HG03175 (cell line): ENCODE results near the gene MT1HL1.
"Not testable (repeated sequence)": the region's sequence is repeated elsewhere in the genome, so short reads cannot be mapped to it uniquely, and the experiment has no call there.

Experiments used
- ATAC-seq: cut with Tn5 transposase; IDR thresholded peaks from one replicate; pipeline ENCODE4 v1.9.1; 2021; ENCODE audit warnings: mild to moderate bottlenecking, moderate library complexity; ENCODE audit not compliant: unreplicated experiment

Gene MT1HL1

DNA sequence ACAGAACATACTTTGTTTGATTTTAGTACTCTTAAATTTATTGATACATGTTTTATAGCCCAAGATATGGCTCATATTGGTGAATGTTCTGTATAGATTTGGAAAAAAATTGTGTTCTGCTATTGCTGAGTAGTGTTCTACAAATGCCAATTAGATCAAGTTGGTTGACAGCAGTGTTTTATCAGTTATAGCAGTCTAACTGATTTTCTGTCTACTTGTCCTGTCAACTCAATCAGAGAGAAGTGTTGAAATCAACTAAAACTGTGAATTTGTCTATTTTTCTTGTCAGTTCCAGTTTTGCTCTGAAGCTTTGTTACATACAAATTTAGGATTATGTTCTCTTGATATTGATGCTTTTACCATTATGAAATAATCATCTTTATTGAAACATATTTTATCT is 14.7 kb upstream of the MT1HL1 start:
- no peak for ATAC-seq

DNA sequence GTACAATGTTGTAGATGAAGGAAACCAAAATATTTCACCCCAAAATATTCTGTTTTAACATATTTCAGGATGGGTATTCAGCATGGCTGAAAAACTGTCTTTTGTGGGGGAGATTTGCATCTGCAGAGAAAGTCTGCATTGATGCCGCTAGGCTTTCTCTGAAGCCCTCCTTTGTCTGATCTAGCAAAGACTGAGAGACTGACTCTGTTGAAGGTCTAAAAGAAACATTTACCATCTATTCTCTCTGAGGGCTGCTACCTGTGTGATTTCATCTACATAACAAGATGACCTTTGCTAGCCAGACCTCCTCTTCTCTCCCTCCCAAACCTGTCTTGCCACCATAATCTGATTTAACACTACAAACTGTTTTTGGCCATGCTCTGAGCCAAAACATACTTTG is 12.4 kb upstream of the MT1HL1 start:
- ATAC-seq: no peak

DNA sequence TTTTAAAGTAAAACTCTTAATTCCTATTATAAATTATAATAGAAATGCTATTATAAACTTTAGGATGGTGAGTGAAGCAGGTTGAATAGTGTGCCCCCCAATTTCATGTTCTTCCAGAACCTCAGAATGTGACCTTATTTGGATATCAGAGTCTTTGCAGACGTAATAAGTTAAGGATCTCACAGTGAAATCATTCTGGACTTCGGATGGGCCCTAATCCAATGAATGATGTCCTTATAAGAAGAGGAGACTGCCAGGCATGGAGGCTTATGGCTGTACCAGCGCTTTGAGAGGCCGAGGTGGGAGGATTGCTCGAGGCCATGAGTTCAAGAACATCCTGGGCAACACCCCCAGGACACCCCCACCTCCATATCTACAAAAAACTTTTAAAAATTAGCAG is 9.4 kb upstream of the MT1HL1 start:
- no peak for ATAC-seq

DNA sequence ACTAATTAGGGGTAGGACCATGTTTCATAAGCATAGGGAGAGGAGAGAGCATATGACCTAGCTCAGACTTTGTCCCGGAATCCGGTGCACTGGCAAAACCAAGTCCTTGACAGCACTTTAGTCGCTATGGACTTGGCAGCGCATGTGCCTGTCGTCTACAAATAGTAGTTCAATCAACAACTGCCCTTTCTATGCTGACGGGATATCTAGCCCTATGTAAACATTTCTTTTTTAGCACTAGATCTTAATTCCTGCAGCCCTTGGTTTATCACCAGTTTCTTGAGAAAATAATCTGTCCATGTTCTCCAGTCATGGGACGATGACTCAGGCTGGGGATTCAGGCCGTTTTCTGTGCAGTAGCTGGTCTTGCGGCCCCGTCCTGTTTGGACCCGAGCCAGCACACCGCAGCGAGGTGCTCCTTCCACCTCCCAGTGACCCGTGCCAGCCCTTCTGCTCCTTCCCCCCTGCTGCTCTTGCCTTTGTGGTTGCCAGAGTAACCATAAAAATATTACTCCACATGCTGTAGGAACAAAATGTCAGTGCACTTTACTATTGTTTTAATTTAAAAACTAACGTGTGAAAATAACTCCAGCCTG is 8.6 kb upstream of the MT1HL1 start:
- ATAC-seq: no peak

DNA sequence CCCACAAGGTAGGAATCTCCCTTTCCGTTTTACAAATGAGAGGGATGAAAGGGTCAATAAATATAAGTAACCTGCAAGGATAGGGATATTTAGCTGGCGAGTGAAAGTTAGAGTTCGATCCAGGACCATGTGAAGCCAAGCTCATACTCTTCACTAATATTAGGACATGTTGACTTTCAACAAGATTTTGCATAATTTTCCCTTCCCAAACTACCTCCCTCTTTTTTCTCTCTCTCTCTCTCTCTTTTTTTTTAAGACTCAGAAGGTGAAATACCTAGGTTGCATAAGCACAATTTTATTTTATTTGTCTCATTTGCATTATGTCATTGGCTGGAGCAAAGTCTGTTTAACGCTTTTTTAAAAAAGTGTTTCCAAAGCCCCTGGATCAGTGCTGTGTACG is 8.1 kb upstream of the MT1HL1 start:
- ATAC-seq: no peak

DNA sequence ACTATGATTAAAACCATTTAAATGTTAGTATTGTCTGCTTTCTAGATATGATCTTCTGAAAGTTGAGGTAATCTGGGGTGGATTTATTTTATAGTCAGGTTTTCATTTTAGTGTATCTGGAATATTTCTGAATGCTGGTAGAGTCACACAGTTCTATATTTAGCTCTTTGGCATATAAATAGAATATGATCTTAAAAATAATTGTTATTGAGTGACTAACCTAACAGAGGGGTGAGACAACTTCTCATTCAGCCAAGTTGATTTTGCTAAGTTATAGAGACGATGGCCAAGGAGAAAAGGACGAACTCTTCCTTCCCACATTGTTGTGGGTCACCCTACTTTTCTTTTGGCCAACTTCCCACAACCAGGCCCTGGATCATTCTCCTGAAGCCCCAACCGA is 7.2 kb upstream of the MT1HL1 start:
- no peak for ATAC-seq

DNA sequence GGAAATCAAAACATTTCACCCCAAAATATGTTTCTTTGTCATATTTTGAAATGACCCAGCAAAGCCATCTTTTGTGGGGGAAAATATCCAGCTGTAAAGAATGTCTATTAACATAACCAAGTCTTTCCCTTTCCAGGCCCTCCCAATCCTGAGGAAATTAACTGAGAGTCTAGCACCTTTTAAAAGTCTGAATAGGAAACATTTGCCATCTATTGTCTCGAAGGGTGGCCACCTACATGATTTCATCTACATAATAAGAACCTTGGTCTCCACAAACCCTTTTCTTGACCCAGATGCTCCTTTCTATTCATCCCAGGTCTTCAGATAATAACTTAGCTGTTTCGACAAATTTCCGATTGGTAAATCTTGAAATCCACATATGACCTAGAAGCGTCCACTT is 5.4 kb upstream of the MT1HL1 start:
- ATAC-seq: no peak

DNA sequence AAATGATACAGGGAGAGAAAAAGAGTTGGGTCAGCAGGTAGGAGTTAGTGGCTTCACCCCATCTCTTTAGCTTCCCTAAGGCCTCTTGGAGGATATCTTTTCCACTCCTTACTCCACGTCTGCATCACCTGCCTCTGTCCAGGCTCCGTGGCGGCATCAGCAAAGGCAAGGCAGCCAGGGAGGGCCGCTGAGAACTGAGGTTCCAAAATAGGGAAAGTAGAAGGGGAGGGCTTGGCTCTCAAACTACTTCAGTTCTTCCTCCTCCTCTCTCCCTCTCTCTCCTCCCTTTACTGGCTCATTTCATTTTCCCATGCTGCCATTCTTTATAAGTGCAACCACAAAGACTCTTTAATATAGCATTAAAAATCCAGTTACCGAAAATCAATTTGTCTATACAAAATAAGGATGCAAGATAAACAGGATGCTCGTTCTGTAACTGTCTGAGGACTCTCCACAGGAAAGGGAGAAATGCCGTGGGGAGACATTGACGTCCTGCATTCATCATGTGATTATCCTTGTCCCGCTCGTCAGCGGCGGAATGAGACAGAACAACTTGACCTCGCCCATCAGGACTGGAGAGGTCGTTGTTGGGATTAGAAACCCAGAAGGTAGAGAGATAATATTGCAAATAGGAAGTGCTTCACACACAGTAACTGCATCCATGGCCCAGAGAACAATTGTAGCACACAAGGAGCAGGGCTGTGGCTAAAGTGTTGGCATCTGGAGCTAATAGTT is 3.1 kb upstream of the MT1HL1 start:
- ATAC-seq: no peak

DNA sequence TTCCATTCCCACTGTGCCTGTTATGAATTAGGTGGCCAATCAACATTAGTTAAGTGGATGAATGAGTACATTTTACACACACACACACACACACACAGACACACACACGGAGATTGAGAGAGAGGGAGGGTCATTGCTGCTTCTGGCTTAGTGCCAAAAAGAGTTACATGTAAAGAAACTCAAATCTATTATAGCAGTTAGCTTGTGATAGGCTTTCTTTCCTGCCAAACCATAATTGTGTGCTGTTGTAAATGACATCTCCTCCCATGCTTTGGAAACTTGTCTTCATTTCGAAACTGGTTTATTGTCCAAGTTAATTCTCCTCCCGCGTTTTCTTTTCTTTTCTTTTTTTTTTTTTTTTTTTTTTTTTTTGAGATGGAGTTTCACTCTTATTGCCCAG is 1.4 kb upstream of the MT1HL1 start:
- no peak for ATAC-seq

DNA sequence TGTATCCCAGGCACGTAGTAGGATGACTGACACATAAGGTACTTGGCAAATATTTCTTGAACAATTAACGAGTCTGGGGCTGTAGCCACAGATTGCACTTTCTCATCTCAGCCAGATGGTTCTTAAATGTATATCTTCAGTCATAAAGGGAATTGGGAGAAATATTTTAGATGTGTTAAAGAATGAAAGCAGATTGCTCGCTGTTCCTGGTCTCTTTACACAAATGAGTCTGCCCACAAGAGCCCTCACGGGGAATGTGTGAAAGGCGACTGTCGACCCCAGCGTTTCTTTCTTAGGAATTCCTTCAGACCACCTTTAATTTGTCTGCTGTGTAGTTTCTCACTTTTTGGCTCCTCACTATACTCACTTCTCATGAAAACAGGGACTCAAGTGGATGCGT is 725 bp downstream of the MT1HL1 start:
- ATAC-seq: no peak

DNA sequence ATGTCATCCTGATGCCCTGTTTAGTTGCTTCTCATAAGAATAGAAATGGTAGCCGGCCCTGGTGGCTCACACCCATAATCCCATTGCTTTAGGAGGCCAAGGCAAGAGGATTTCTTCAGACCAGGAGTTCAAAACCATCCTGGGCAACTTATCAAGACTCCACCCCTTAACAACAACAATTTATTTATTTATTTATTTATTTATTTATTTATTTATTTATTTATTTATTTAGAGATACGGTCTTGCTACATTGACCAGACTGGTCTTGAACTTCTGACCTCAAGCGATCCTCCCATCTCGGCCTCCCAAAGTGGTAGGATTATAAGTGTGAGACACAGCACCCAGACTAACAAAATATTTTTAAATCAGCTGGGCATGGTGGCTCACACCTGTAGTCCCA is 4.0 kb downstream of the MT1HL1 start:
- no peak for ATAC-seq

DNA sequence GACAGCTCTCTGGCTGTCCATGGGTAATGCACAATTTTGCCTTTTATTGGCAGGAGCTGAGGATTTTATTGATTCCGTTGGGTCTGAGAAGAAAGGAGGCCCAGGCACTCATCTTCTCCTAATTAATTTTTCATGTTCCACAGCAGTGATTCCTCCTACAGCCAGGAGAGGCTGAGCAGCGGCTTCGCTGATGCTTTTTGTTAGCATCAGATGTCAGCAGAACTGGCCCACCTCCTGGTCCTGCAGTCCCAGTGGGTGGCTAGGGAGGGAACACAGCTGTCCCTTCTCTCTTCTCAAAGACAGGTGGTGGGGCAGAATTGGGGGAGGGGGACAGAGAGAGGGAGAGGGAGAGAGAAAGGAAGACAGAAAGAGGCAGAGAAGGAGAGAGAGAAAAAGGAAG is 5.7 kb downstream of the MT1HL1 start:
- ATAC-seq: no peak

DNA sequence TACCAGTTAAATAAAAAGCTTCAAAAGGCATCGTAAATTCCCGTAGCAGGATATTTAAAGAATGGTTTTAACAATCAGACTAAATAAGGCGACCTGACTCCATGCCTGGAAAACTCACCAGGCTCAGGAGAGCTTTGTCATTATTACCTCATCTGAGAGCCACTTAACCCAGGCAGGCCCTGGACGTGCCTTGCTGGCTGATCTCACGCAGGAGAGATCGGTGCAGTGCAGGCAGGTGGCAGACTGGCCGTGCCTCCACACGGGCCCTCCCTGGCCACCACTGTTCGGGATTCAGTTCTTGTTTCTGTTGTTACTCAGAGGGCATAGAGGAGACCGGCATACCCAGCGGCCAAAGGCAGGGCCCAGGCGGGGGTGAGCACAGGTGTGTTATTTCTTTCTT is 6.4 kb downstream of the MT1HL1 start:
- ATAC-seq: no peak

DNA sequence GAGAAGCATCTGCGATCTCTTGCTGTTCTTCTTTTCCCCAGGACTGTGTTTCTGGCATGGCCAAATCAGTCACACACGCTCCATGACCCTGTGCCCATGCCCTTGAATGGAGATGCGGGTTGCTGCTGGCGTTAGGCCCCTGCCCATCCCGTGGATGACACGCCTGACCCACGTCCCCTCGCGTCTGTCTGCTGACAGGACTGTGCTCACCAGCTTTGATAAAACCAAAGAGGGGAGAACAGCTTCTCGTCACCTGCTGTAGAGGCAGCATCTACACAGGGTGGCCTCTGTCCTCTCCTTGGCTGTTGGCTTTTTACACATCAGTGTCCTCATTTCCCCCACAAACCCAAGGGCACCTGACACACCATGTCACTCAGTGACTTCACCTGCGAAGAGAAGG is 6.9 kb downstream of the MT1HL1 start:
- ATAC-seq: no peak

DNA sequence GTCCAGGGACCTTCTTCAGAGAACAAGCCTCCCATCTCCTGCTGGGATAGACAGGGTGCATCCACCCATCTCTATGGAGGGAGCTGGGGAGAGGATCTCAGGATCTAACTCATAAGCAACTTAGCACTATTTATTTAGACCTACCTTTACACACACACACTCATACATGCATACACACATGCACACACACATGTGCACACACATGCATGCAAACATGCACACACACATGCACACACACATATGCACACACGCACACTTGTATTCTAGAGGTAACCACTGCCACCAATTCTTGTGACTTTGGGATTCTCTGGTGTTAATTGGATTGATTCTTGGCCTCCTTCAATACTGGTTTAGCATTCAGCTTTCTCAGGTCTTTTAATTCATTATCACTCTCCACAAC is 9.8 kb downstream of the MT1HL1 start:
- ATAC-seq: no peak

DNA sequence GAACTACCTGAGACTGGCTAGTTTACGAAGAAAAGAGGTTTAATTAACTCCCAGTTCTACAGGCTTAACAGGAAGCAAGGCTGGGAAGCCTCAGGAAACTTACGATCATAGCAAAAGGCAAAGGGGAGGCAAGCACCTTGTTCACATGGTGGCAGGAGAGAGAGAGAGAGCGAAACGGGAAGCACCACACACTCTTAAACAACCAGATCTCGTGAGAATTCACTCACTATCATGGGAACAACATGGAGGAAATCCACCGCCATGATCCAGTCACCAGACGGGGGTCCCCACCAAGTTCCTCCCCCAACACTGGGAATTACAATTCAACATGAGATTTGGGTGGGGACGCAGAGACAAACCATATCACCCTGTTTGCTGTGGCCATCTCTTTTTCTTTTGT is 11.8 kb downstream of the MT1HL1 start:
- no peak for ATAC-seq

DNA sequence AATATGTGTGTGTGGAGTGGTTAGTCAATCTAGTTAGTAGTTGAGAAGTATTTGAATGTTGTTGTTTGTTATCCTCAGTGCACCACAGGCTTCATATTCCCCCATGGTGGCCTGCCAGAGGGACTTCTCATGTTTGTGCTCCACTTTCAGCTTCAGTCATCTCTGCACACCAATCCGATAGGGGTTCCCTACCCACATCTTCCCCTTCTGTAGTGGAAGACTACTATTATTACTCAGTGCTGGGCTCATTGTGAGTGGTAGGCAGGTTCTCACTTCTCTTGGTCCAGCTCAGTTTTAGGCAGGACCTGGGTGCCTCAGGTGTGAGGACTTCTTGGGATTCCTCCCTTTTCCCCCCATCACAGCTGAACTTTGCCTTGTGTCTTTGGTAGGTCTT is 14.2 kb downstream of the MT1HL1 start:
- no peak for ATAC-seq

DNA sequence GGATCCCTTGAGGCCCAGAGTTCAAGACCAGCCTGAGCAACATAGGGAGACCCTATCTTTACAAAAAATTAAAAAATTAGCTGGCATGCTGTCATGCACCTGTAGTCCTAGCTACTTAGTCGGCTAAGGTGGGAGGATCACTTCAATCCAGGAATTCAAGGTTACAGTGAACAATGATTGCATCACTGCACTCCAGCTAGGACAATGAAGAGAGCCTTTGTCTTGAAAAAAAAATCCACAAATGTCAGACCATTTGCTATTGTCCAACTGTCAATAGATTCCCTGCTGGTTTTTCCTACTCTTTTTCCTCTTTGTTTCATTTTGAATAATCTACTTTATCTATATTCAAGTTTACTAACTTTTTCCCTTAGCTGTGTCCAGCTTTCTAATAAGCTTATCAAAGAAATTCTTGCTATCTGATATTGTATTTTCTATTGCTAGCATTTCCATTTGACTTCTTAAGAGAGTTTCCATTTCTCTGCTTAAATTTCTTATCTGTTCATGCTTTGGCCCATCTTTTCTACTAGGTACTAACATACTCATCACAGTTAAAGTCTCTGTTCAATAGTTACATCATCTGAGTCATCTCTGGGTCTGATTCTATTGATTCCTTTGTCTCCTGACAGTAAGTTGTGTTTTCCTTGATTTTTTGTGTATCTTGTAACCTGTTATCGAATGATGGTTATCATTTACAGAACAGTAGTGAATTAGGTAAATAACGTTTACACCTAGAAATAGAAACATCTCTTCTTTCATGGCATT is 14.8 kb downstream of the MT1HL1 start:
- ATAC-seq: no peak

DNA sequence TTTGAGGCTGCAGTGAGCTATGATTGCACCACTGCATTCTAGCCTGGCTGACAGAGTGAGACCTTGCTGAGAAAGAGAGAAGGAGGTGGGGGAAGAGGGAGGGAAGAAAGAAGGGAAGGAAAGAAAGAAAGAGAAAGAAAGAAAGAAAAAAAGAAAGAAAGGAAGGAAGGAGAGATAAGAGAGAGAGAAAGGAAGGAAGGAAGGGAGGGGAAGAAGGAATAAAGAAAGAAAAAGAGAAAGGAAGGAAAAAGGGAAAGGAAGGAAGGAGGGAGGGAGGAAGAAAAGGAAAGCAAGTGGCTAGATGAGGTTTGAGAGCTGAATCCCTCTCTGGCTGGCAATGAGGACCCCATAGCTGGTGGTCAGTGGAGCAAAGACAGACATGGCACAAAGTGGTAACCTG is 20.4 kb downstream of the MT1HL1 start:
- ATAC-seq: no peak

DNA sequence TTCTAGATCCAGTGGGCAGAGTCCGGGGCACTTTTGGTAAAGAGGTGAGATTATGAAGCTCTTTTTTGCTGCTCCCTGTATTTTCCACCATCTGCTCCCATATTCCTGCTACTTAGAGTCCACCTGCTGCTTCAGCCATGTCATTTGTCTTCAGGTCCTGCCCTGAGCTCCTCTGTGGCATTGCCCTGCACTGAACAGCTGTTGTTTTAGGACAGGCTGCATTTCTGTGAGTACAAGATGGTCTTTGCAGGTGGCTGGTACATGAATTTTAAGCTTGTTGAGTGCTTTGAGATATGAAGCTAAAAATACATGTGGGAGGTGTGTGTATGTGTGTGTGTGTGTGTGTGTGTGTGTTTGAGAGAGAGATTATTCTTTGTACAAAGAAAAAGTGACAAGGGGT is 21.9 kb downstream of the MT1HL1 start:
- no peak for ATAC-seq

DNA sequence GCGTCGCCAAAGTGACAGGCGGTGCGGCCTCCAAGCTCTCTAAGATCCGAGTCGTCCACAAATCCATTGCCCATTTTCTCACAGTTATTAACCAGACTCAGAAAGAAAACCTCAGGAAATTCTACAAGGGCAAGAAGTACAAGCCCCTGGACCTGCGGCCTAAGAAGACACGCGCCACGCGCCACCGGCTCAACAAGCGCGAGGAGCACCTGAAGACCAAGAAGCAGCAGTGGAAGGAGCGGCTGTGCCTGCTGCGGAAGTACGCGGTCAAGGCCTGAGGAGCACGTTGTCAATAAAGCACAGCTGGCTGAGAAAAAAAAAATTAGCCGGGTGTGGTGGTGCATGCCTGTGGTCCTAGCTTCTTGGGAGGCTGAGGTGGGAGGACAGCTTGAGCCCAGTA is 22.8 kb downstream of the MT1HL1 start:
- not testable (repeated sequence) for ATAC-seq

DNA sequence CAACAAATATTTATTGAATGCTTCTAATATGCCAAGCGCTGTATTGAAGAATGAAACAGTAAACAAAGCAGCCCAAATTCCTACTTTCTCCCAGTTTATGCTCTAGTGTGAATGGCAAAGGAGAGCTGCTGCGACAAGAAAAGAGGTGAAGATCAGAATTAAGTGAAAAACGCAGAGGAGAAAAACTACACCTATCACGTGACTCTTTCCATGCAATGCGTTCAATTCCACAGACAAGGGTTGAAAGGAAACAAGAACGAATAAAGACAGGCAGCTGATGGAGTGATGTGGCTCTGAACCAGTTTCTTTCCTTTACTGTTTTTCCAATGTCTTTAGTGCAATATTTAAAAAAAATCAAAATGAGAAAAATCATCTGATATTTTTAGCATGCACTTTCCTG is 23.6 kb downstream of the MT1HL1 start:
- ATAC-seq: no peak
